Measurements from ENCODE around the gene DUSP8.

- TF ChIP-seq, protein P1, sequence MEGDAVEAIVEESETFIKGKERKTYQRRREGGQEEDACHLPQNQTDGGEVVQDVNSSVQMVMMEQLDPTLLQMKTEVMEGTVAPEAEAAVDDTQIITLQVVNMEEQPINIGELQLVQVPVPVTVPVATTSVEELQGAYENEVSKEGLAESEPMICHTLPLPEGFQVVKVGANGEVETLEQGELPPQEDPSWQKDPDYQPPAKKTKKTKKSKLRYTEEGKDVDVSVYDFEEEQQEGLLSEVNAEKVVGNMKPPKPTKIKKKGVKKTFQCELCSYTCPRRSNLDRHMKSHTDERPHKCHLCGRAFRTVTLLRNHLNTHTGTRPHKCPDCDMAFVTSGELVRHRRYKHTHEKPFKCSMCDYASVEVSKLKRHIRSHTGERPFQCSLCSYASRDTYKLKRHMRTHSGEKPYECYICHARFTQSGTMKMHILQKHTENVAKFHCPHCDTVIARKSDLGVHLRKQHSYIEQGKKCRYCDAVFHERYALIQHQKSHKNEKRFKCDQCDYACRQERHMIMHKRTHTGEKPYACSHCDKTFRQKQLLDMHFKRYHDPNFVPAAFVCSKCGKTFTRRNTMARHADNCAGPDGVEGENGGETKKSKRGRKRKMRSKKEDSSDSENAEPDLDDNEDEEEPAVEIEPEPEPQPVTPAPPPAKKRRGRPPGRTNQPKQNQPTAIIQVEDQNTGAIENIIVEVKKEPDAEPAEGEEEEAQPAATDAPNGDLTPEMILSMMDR (IDR thresholded peaks at IDR 0.05; ENCODE audit: poor library complexity, severe bottlenecking), result no peak
- TF ChIP-seq, protein P2, sequence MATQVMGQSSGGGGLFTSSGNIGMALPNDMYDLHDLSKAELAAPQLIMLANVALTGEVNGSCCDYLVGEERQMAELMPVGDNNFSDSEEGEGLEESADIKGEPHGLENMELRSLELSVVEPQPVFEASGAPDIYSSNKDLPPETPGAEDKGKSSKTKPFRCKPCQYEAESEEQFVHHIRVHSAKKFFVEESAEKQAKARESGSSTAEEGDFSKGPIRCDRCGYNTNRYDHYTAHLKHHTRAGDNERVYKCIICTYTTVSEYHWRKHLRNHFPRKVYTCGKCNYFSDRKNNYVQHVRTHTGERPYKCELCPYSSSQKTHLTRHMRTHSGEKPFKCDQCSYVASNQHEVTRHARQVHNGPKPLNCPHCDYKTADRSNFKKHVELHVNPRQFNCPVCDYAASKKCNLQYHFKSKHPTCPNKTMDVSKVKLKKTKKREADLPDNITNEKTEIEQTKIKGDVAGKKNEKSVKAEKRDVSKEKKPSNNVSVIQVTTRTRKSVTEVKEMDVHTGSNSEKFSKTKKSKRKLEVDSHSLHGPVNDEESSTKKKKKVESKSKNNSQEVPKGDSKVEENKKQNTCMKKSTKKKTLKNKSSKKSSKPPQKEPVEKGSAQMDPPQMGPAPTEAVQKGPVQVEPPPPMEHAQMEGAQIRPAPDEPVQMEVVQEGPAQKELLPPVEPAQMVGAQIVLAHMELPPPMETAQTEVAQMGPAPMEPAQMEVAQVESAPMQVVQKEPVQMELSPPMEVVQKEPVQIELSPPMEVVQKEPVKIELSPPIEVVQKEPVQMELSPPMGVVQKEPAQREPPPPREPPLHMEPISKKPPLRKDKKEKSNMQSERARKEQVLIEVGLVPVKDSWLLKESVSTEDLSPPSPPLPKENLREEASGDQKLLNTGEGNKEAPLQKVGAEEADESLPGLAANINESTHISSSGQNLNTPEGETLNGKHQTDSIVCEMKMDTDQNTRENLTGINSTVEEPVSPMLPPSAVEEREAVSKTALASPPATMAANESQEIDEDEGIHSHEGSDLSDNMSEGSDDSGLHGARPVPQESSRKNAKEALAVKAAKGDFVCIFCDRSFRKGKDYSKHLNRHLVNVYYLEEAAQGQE (IDR thresholded peaks at IDR 0.05; ENCODE audit: borderline replicate concordance), result no peak
- TF ChIP-seq RAD21 (conservative IDR thresholded peaks at IDR 0.05), result no peak
- no peak for TF ChIP-seq SMC3 (conservative IDR thresholded peaks at IDR 0.05; ENCODE audit: poor library complexity)
- no peak for TF ChIP-seq POLR2AphosphoS5 (IDR thresholded peaks at IDR 0.05)
- no peak for TF ChIP-seq EP300 (conservative IDR thresholded peaks at IDR 0.05; ENCODE audit: poor library complexity, severe bottlenecking)
- no peak for TF ChIP-seq EZH2 (IDR thresholded peaks at IDR 0.05; ENCODE audit: borderline replicate concordance, insufficient read depth, low read length, poor library complexity, severe bottlenecking)
- no peak for TF ChIP-seq MXI1 (conservative IDR thresholded peaks at IDR 0.05; ENCODE audit: poor library complexity, severe bottlenecking)
These were observed 10.8 kb downstream of the DUSP8 start for GRCh38 chr11:1561266-1561665.
